Fibroblast of peridontal ligament (primary cell): Measurements from ENCODE around the gene HES4.

Source experiments
- DNase-seq: peaks from one replicate; pipeline ENCODE4 v3.0.0-alpha.2; 2010; ENCODE audit errors: extremely low read depth

The HES4 gene

DNA sequence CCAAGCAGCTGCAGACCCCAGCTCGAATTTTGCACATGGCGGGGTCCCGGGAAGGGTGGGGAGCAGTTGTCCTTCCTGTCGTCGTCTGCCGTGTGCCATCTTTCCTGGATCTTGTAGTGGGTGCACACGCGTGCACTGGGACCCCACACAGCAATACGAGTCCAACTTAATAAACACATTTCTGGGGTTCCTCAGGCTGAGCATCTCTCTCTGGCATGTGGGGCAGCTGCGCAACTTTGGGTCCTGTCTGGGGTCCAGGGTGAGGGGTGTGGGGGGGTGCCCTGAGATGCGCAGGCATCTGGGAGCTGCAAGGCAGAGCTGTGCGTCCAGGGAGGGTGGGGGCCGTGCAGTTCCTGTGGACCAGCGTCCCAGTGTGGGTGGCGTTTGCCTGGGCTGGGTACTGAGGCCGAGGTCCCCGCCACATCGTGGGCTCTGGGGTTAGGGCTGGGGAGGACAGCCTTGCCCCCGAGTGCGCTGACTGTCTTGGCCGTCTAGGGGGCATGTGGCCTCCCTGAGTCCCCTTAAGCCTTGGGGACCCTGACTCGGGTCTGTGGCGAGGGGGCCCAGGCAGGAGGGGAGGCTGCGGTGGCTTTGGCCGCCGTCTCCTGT is 34.3 kb downstream of the HES4 start:
- DNase-seq, result no peak

DNA sequence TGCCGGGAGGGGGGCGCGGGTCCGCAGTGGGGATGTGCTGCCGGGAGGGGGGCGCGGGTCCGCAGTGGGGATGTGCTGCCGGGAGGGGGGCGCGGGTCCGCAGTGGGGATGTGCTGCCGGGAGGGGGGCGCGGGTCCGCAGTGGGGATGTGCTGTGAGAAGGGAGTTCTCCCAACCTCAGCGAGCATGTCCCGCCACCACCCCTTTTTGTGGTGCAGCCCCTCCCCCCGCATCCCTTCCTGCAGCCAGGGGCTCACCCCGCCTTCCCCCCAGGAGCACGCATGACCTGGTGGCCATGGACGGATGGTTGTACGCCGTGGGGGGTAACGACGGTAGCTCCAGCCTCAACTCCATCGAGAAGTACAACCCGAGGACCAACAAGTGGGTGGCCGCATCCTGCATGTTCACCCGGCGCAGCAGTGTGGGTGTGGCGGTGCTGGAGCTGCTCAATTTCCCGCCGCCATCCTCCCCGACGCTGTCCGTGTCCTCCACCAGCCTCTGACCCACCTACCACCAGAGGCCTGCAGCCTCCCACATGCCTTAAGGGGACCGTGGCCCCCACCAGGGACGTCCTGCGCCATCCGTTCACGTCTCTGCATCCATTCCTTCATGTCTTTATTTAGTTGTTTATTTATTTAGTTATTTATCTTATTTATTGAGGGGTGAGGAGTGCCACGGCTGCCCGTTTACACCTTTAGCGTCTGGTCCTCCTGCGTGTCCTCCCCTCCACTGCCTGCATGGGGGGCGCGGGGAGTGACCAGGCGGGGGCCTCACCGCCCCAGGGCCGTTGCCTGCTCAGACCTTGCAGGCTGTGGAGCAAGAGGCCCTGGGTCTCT is 35.0 kb downstream of the HES4 start:
- DNase-seq, result no peak

DNA sequence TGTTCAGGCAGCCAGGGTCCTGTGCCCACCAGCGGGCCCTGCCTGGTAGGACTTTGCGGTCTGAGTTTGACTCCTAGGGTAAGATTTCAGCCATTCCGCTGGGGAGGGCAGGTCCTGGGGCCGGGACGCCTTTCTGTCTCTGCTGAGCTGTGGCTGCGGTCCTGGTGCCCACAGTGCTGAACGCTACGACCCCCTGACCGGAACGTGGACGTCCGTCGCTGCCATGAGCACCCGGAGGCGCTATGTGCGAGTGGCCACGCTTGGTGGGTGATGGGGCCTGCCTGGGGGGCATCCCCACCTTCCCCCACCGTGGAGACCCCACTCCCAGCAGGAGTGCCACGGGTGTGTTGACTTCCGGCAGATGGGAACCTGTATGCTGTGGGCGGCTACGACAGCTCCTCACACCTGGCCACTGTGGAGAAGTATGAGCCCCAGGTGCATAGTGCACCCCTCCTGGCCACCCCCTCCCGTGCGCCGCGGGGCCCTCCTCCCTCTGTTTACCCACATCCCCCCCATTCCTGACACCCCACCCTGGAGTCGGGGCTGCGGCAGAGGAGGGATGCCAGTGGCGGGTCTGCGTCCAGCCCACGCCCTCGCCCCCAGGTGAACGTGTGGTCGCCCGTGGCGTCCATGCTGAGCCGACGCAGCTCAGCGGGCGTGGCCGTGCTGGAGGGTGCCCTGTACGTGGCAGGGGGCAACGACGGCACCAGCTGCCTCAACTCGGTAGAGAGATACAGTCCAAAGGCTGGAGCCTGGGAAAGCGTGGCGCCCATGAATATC is 36.0 kb downstream of the HES4 start:
- DNase-seq, result no peak

DNA sequence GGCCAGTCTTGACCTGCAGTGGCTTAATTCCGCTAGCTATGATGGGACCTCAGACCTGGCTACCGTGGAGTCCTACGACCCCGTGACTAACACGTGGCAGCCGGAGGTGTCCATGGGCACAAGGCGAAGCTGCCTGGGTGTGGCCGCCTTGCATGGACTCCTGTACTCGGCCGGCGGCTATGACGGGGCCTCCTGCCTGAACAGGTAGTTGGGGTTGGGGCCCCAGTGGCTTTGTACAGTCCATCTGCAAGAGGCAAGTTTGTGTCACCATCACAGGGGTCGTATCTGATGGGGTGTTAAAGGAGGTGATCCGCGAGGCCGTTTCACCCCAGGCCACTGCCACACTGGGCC is 36.6 kb downstream of the HES4 start:
- no peak for DNase-seq

DNA sequence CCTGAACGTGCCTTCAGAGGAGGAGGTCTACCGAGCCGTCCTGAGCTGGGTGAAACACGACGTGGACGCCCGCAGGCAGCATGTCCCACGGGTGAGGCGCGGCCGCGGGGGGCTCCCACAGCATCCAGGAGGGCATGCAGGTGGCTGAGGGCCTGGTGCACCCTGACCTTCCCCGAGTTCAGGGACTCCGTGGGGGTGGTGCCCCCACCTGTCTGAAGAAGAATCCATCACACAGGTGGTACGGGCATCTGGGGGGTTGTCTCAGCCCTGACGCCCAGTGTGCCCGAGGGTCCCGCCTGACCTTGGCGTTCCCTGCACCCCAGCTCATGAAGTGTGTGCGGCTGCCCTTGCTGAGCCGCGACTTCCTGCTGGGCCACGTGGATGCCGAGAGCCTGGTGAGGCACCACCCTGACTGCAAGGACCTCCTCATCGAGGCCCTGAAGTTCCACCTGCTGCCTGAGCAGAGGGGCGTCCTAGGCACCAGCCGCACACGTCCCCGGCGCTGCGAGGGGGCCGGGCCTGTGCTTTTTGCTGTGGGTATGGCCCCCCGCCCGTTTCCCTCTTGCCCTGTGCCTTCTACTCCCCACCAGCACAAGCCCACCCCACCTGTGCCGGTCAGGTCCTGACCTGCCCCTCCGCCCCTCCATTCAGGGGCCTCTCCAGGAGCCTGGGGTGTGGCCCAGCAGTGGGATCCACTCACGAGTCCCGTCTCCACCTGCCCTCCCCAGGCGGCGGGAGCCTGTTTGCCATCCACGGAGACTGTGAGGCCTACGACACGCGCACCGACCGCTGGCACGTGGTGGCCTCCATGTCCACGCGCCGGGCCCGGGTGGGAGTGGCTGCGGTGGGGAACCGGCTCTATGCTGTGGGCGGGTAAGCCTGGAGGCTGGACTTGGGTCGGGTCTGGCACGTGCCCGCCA is 37.3 kb downstream of the HES4 start:
- DNase-seq, result no peak

DNA sequence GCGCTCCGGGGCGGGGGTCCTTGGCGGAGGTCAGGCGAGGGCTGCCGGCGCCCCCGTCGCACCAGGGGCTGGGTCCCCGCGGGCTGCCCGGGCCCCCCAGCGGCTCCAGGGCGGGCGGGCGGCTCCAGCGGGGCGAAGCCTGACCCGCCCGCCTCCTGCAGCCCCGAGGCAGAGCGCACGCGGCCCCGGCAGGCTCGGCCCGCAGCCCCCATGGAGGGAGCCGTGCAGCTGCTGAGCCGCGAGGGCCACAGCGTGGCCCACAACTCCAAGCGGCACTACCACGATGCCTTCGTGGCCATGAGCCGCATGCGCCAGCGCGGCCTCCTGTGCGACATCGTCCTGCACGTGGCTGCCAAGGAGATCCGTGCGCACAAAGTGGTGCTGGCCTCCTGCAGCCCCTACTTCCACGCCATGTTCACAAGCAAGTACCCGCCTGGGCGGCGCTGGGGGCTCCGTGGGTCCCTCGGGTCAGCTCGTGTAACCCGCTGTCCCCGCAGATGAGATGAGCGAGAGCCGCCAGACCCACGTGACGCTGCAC is 38.7 kb downstream of the HES4 start:
- DNase-seq, result no peak

DNA sequence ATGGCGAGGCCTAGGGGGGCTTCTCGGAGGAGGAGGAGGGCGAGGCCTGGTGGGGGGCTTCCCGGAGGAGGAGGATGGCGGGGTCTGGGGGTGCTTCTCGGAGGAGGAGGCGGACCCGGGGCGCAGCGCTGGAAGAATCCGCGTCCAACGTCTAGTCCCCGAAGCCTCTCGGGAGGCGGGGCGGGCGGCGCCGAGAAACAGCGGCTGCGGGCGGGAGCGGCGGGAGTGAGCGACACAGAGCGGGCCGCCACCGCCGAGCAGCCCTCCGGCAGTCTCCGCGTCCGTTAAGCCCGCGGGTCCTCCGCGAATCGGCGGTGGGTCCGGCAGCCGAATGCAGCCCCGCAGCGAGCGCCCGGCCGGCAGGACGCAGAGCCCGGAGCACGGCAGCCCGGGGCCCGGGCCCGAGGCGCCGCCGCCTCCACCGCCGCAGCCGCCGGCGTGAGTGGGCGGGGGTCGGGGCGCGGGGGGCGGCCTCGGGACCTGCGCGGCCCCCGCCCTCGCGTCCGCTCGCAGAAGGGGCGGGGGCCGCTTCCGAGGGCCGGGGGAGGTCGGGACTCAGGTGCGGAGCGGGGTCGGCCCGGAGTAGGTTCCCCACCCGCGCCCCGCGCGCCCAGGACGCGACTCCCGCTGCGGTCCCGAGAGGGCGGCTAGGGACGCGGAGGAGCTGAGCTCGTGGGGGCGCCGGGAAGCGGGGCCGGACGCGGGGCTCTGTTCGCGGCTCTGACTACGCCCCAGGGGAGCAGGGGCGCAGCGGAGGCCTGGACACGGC is 39.4 kb downstream of the HES4 start, which contains the start of gene KLHL17:
KLHL17 (plus strand) TSS at position 222 of the 769 bp plus-strand sequence; CDS start at position 332, 110 bp downstream.
- peak; percentile 33 for DNase-seq

DNA sequence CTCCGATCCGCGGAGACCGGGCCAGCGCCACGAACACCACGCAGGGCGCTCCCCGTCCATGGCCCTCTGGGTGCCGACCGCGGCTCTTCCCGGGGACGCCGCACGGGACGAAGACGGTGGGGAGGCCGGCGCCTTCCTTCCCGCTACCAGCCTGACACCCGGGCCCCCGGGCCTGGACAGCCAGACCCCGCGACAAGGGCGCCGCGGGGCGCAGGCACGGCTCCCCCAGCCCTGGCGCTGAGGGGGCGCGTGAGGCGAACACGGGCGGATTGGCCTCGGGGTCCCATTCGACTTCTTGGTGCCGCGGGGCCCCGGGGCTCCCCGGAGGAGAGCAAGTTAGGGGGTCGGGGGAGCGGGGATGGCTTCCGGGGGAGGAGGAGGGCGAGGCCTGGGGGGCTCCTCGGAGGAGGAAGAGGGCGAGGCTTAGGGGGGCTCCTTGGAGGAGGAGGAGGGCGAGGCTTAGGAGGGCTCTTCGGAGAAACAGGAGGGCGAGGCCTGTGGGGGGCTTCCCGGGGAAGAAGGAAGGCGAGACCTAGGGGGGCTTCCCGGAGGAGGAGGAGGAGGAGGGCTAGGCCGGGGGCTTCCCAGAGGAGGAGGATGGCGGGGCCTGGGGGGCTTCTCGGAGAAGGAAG is 40.0 kb downstream of the HES4 start:
- no peak for DNase-seq

DNA sequence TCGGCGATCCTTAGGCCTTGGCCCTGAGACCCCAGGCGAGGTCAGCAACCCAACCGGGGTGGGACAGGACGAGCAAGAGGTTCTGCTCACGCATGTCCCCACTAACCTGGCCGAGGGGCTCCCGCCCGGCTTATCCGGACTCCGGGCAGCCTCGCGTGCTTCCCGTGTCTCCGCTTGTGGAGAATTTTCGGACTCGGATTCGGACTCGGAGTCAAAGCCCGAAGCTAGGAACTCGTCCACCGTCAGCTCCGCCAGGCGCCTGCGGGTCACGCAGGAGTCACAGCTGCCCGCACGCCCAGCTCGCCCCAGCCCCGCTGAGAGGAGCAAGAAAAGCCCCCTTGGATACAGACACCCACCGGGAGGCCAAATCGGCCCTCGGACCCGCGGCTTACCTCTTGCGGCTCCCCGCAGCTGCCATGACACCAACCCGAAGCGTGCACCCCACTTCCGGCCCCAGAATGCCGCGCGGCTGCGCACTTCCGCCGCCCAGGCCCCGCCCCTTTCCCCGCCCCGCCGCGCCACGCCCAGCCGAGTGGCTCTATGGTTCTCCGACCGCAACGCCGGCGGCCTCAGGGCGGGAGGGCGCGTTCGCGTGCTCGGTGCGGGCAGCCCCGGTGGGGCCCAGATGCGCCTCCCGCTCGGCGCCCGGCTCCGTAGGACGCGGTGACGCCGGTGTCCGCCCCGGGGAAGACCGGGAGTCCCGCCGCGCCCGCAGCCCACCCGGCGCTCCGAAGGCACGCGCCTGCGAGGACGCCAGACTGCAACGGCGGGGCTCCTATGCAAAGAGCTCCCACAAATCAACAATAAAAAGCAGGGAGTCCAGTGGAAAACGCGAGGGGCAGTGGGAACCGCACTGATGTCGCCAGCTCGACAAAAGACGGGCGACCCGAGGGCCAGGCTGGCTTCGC is 40.8 kb downstream of the HES4 start, which contains the start of gene NOC2L:
NOC2L (minus strand) TSS at position 434 of the 908 bp plus-strand sequence; CDS start at position 418, 16 bp downstream.
- peak; percentile 77 for DNase-seq

DNA sequence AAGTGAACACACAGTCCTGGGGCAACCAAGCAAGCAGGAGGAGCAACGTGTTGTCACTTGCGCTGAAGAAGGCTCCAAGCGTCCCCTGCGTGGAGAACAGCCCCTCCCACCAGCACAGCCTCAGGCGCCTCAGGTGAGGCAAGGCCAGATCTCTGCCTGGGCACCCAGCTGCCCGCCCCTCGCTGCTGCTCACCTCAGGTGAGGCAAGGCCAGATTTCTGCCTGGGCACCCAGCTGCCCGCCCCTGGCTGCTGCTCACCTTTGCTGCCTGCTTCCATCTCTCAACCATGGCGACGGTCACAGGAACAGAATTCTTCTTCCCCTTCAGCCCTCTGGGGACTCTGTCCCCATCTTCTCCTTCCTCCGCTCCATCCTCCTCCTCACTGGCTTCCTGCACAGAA is 43.3 kb downstream of the HES4 start:
- DNase-seq, result no peak

DNA sequence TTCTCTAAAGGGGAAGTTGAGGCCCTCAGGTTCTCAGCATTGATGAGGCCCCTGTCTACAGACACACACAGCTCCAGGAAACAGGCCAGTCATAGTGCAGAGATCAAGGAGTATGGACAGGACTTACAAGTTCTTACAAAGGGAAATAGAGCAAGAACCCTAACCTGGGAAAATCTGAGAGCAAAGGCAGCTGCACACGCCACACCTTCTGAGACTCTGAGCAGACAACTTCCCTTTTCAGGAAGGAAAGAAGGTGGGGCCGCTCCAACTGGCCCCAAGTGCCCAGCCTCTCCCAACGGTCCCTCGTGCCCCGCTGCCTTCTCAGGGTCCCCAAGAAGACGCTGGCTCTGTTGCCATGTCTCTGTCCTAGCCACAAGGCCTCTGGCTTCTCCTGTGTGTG is 44.4 kb downstream of the HES4 start:
- no peak for DNase-seq

DNA sequence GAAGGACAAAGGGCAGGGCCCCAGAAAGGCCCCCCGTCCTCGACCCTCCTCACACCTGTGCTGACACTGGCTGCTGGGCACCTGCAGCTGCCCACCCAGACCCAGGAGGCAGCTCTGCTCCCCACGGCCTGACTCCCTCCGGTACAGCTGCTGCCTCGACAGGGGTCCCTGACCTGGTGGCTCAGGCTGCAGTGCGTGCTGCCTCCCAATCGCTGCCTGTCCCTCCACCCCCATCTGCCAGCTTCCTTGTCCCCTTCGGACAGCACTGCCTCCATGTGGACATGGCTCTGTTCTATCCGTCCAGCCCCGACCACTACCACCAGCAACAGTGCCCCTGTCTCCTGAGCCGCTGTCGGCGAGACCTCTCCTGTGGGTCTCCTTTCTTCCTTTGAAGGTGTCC is 45.0 kb downstream of the HES4 start:
- DNase-seq, result no peak

DNA sequence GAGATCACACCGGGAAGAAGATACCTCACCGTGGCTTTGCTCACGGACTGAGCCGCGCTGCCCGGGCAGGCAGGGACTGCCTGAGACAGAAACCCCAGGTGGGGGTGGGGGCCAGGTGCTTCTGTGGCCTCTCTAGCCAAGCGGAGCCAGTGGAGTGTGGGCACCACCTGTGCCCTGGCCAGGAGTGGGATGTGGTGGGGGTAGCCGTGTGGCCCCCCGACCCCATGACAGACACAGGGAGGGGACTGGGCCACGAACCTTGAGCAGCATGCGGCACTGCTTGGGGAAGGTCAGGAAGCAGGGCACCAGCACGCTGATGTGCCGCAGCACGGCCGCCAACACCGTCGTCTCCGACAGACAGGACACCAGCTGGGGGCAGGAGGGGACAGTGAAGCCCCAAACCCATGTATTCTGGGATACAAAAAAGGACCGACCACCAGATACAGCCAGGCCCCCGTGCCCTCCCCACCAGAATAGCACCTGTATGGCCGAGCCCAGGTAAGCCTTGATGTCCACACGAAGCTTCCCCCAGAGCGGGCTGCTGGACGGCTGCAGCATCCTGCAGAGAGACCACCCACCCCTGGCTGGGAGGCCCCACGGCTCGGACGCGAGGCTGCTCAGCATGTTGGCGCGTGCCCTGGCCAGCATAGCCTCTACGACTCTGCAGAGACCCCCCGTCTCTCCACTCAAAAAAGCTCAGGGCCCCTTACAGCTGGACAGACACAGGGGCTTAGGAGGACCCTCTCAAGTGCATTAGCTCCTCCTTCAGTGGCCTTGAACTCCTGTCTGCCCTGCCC is 46.2 kb downstream of the HES4 start:
- DNase-seq, result no peak

DNA sequence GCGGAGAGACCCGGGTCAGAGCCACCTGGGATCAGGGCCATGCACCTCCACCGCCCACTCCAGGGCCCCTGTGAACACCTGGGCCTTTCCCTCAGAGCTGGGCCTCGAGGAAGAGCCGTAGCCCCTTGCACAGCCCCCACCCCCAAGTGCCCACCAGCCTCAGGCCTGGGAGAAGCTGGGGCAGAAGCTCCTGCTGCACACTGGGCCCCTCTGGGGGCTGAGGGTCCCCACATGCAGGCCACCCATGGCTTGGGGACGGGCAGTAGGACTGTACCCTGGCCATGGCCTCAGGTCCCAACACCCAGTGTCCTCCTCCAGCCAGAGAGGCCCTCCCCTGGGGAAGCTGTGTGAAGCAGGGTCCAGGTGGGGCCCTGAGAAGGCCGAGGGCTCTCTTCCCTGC is 47.3 kb downstream of the HES4 start:
- DNase-seq, result no peak

DNA sequence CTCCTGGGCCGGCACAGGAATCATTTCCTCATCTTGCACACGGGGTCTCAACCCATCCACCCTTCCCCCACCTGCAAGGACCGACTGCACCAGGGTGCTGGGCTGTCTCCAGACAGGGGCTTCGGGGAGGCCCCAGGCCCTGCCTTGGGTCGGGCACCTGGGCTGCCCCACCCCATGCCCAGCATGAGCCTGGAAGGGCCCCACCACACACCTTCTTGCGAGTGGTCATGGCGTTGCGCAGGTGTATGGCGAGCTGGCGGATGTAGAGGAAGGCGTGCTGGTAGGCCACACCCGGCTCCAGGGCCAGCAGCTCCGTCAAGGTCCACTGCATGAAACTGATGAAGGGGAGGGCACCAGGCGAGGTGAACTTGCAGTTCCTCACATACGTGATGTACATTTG is 47.7 kb downstream of the HES4 start:
- no peak for DNase-seq

DNA sequence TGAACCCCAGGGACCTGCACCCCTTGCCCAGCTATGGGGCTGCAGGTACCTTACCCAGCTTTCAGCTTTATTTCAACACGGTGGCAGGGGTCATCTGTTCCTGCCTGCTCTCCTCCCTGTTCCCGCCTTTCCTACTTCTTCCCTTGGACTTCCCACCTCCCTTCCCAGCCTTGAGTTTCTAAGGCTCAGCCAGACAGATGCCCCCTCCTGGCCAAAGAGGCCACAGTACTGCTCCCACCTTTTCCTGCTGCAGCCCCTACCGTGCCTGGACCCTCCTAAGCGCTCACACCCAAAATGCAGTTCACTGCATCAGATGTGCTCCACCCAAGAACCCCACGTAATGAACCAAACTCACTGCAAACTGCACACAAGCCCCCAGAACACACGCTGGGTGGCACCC is 48.5 kb downstream of the HES4 start:
- no peak for DNase-seq

DNA sequence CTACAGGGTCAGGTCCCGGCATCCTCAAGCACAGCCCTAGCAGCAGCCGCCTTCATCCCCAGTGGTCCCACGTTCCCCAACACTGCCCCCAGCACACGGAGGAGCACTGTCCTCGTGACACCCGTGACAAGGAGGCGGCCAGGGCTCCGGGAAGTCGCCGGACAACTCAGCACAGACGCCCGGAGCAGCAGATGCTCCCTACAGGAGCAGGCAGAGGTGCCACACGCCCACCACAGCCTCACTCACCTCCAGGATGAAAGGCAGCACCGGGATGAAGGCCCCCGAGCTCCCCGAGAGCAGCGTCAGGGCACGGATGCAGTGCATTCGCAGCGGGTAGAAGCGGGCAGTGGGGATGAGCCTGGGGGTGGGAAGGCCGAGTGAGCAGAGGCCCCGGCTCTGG is 49.0 kb downstream of the HES4 start:
- no peak for DNase-seq

DNA sequence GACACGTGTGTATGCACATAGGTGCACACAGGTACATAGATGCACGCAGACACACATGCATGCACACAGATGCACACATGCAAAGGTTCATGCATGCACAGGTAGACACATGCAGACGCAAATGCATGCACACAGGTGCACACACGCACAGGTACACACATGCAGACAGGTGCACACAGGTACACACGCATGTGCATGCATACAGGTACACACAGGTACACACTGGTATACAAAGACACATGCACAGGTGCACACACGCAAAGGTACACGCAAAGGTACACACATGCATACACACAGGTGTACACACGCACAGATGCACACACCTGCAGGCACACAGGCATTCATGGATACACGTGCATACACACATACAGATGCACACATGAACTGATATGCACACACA is 49.6 kb downstream of the HES4 start:
- DNase-seq, result no peak
